ENCODE results near the gene NOS1AP. TPM values are rescaled to one million over a fixed set of nuclear protein-coding genes. Genes with fewer than 3 reads are reported as not detected.
"Not testable (repeated sequence)": the region's sequence is repeated elsewhere in the genome, so short reads cannot be mapped to it uniquely, and the experiment has no call there.

NOS1AP gene
- total RNA-seq (2014; rRNA removed; shearing (Covaris generic)) = 2.3 and 9.0 TPM in 2 replicates

DNA sequence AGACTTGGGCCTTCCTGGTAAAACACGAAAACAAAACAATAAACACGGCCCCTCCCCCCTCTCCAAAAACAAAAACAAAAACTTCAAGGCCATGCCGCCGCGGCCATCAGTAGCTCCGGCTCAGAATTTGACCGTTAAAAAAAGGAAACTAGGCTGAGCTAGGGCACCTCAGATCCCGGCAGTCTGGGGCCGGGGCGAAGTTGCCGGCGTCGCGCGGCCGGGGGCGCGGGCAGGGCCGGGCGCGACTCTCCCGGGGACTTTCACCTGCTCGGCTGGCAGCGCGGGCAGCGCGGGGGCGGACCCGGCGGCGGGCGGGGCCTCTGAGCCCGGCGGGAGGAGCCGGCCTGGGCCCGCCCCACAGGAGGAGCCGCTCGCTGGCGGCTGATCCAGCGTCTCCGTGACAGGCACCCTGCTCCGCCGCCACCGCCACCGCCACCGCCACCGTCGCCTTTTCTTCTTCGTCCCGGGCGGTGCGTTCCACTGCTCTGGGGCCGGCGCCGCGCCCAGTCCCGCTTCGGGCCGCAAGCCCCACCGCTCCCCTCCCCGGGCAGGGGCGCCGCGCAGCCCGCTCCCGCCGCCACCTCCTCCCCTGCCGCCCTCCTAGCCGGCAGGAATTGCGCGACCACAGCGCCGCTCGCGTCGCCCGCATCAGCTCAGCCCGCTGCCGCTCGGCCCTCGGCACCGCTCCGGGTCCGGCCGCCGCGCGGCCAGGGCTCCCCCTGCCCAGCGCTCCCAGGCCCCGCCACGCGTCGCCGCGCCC, at the start of gene NOS1AP:
TSS of gene NOS1AP (plus strand) at position 358 of the 760 bp plus-strand sequence. CDS start 487 bp downstream, outside the sequence.
- peak; percentile 89 for DNase-seq (ENCODE audit: low spot score)

DNA sequence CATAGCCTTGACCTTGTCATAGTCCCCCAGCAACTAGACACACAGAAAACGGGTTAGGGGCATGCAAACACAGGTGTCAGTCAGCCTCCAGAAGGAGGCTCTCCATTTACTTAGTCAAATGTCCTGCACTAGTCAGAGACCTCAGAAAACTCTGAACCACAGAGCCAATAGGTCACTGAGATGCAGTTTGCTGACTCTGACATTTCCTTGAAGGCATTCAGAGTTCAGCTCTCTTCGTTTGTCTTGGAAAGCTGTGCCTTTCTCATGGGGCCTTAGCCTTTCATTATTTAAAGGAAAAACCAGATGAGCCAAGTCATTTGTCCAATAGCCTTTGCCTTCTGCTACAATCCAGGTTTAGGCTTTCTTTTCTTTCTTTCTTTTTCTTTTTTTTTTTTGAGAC, 49.3 kb upstream of the NOS1AP start:
- DNase-seq (ENCODE audit: low spot score) = no peak

DNA sequence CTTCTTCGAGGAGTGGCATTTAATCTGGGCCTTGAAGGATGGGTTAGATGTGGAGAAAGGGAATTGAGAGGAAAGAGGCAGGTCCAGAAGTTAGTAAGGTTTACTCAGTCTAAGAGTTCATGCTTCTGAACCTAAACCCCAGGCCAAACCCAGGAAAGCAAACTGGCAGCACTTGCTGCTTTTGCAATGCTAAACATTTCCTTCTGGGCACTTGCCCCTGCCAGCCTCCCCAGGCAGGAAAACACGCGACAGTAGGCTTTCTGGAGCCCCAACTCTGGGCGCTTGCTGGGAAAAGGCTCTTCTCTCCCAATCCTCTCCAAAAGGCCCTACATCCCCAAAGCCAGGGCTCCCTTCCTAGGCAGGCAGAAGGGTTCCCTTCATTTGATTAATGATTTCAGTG, 48.4 kb upstream of the NOS1AP start:
- no peak for DNase-seq (ENCODE audit: low spot score)

DNA sequence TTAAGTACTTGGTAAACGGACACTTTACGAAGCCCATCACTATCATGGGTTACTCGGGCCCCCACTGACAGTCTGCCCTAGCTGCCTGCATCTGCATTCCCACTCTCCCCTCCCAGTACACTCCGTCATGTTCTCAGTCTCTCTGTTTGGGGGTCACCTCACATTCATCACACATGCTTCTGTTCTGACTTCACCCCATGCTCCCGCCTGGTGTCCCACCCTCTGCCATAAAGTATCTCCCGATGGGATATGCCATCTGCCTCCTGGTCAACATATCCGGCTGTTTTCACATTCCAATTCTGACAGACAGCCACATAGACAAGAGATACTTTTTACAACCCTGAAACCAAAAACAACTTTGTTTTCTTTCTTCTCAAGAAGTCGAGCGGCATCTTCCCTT, 46.9 kb upstream of the NOS1AP start:
- DNase-seq (ENCODE audit: low spot score) = no peak

DNA sequence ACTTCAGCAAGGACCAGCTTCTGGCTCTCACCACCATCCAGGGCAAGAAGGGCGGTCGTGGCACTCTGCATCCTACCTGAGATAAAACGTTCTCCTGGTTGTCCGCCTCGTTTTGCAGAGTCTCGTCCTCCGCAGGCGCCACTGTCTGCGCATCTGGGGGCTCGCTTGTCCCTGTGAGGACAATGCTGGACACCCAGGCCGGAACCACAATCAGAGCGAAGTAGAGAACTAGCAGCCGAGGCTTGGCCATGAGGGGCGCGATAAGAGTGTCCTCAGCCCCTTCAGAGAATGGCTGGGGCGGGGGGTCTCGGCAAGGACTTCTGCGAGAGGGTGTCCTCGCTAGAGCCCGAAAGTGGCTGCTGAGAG, 46.3 kb upstream of the NOS1AP start:
- no peak for DNase-seq (ENCODE audit: low spot score)

DNA sequence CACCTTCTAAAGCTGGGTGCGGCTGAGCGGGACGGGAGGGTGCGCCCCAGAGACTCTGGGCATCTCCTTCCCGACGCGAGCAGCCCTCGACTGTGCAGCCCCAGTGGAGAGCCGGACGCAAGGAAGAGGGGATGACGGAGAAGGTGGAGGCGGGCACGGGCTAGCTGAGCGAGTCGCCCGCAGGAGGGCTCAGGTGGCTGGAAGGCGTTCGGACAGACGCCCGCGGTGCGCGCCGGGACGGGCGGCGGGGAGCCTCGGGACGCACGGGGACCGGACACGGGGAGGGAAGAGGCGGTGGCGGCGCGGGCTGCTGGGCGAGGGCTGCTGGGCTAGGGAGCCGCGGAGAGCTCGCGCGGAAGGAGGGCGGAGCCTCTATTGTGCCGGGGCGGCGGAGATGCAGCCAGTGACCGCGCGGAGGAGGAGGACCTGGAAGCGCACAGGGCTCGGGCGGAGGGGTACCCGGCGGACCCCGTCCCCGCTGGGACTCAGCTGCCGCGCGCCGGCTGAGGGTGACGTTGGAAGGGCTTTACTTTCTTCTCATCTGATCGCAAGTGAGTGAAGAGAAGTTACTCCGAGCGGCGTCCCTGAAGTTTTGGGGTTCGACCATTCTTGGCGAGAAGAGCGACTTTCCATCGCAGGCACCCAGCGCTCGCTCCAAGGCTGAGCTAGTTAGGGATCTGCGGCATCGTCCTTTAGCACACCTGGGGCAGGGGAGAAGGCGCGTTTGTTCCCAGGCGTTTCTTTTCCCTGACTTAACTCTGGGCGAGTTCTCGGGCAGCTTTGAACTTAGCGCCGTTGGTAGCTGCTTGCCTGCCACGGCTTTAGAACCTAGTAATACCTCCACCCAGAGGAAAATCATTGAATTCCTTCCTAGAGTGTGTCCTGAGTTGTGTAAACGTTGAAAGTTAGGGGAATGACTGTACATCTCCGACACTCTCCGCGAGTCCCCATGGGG, 45.7 kb upstream of the NOS1AP start, which contains the start of gene OLFML2B:
TSS of gene OLFML2B (minus strand) at position 323 of the 955 bp plus-strand sequence. CDS start 439 bp downstream, outside the sequence.
- peak; percentile 70 for DNase-seq (ENCODE audit: low spot score)

DNA sequence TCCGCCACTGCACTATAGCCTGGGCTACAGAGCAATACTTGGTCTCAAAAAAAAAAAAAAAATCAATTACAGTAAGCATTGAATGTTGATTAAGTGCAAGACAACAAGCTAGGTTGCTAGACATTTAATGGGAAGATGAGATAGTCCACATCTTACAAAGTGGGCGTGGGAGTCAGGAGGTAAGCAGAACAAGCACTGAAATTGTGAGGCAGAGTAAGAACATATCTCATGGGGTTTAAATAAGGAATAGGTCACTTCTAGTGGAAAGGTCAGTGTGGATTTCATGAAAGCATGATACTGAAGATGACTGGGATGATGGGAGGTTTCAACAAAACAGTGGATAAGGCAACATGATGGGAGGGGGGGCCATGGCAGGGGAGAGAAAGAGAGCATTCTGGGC, 44.0 kb upstream of the NOS1AP start:
- no peak for DNase-seq (ENCODE audit: low spot score)

DNA sequence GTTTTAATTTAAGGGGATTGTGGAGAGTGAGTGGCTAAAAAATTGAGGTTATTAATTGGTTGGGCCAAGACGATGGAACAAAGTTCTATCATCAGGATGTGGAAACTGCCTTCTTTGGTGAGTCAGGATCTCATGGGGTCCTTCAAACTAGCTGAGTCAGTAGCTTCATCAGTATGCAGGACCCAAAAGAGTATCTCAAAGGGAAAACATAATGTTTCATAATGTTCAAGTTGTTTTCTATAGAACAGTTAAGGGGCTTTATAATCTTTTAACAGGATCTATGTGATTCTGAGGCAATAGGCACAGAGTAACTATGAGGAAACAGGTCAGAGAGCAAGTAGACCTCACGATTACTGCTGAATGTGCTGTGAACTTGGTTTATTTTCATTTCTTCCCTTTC, 42.6 kb upstream of the NOS1AP start:
- no peak for DNase-seq (ENCODE audit: low spot score)

DNA sequence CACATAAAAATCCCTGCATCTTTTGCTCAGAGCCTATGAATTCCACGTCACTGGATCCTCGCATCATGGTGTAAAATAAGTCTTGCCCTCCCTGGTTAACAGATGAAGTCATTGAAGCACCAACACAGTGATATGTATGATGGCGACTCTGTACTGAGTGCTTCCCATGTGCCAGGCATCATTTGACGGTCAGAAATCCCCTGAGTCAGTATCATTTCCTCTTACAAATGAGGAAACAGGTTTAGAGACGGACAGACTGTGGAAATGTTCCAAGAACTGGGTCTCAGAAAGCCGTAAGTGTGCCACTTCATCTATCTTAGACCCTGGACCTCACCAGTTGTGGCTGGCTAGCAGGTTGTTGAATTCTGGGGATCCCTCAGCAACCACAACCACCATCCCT, 40.8 kb upstream of the NOS1AP start:
- no peak for DNase-seq (ENCODE audit: low spot score)

DNA sequence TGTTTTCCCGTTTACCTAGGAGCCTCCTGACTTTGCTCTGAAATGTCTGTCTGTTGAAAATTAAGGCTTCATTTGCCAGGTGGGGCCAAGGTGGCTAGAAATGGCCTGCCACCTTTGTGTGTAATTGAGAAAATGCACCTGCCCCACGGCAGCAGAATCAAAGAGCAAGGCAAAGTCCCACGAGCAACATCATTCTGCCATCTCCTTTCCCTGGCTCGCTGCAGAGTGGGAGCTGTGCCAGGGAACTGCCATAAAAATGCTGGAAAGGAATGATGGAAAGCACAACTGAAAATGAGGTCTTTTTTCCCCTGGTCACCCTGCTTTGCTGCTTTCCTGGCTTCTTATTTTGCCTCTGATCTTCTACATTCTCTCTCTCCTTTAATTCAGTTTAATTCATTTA, 40.3 kb upstream of the NOS1AP start:
- DNase-seq (ENCODE audit: low spot score) = no peak

DNA sequence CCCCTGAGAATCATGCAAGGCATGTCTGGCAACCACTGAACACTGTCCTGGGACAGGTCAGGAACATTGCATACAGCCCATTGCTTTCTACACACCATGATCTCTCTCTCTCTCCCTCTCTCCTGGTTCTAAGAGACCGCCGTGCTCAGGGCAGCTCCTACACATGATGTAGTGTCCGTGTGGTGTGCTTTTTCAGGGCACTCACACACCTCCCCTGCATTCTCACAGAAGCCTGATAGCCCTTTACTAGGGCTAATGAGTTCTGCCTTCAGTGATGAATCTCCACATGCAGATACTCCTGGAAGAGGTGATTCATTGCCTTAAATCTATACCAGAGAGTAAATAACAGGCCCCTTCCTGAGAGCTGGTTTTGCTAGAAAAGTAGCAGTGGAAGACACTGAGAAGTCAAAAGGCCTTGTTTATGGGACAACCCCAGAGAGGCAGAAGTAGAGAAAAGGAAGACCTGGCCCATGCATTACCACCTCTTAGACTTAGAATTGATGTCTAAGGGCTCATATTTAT, 38.7 kb upstream of the NOS1AP start:
- no peak for DNase-seq (ENCODE audit: low spot score)

DNA sequence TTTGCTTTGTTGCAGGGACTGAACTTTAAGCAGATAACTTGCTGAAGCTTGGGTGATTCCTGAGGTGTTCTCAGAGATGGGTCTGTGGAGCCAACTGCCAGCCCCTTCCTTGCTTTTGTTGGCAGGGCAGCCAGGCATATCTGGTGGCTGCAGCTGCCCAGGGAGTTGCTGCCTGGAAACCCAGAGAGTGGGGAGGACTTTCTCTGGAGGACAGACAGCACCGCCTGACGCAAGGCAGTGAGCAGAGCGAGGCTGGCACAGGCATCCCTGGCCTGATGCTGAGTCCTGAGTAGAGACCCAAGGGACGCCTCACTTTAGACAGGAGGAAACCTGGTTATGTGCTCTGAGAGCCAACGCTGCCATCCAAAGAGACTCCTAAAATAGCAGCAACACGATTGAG, 36.1 kb upstream of the NOS1AP start:
- no peak for DNase-seq (ENCODE audit: low spot score)

DNA sequence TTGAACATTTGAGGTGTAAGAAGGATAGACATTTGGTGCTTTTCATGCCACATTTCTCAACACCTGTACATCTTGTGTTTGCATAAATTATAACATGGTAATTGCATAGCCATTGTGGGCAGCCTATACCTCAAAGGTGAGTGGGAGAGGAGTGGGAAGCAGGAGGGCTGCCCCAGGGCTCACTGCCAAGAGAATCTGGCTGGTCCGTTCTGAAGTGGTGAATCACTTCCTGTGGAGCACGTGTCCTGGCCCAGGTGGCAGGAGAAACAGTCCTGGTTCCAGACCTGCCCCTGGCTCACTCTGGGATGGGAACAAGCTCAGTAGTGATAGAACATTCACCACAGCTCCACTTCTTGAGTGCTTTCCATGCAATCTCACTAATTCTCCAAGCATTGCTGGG, 34.2 kb upstream of the NOS1AP start:
- DNase-seq (ENCODE audit: low spot score) = peak; percentile 33

DNA sequence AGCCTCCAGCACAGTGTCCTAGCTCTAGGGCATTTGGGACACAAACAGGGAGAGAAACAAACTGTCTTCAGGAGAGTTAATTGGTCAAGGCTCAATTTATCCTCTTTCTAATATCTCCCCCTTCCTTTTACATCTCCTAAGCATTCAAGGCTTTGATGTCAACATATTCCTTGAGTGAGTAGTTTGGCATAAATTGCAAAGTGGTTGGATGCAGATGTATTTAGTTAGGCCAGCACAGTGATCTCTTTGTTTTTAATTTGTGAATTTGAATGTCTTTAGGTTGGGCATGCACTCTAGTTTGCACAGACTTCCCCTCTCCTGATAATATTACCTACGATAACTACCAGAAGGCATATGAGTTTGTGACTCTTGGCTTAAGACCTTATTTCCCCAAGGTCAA, 33.3 kb upstream of the NOS1AP start:
- DNase-seq (ENCODE audit: low spot score) = no peak

DNA sequence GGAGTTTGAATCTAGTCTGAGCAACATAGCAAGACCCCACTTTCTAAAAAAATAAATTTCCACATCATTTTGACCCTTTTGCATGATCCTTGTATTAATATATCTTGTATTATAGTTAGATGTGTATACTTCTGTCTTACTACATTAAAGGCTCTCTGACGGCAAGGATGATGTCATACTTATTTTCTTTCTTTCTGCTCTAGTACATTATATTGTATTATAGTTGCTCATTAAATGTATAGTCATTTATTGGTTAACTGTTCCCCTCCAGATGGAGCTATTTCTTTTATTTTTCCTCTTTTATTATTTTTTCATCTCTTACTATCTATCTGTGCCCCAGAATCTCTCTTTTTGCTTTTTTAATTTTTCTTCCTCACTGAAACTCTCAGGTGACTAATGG, 30.9 kb upstream of the NOS1AP start:
- DNase-seq (ENCODE audit: low spot score) = no peak

DNA sequence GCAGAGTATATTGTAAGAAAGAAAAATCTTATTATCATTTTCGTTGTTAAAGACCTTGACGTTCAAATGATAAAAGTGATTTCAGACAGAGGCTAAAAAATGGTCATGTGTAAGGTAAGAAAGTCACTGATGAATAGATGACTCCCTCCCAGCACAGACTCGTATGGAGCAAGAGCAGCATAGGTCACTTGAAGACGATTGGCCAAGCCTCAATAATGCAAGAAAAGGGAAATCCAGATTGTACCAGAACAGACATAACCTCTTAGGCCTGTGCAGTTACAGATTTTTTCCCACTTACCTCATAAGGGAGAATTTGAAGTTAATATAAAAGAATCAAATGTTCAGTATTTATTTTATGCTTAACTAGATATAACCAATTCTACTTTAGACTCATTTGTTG, 29.5 kb upstream of the NOS1AP start:
- no peak for DNase-seq (ENCODE audit: low spot score)

DNA sequence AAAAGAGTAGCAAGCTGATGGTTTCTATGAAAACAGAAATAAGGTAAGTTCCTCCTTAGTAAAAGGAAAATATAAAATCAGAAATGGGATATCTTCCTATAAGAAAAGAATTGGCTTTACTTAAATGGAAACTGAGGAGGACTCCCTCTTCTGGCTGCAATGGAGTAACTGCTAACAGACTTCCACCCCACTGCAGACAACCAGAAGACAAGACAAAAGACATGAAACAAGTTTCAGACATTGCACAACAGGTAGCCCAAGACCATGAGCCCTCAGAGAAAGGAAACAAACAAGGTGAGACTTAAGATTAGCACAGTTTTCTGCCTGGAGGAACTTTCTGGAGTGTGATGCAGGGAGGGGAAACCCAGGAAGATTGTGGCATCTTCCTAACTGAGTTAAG, 28.8 kb upstream of the NOS1AP start:
- peak; percentile 41 for DNase-seq (ENCODE audit: low spot score)

DNA sequence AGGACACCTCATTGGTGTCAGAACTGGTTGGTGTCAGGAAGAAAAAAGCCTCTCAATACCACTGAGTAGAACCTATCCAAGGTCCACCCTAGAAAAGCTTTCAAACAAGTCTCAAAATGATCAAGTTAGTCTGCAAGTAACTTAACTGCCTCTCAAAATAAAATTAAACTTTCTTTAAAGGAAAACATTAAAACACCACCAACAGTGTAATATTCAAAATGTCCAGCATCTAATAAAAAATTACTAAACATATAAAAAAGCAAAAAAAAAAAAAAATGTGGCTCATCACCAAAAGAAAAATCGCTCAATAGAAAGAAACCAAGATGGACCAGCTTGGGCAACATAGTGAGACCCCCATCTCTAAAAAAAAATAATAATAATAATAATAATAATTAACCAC, 27.1 kb upstream of the NOS1AP start:
- DNase-seq (ENCODE audit: low spot score) = no peak

DNA sequence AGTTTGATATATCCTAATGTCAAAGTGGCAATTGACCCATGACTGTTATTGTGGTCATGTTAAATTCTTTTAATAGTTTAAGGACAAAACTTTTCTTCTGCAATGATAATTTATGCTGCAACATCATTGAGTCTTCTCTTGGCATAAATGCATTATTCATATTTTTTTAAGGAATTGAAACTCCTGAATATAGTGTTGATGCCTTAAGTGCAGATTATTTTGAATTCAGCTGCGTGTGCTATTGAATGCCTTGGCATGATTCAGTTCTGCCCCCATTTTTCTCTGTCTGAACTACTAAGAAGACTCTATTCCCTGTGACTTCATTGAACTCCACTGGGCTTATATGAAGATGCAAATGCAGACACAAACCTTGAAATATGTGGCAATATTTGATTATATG, 22.6 kb upstream of the NOS1AP start:
- DNase-seq (ENCODE audit: low spot score) = no peak

DNA sequence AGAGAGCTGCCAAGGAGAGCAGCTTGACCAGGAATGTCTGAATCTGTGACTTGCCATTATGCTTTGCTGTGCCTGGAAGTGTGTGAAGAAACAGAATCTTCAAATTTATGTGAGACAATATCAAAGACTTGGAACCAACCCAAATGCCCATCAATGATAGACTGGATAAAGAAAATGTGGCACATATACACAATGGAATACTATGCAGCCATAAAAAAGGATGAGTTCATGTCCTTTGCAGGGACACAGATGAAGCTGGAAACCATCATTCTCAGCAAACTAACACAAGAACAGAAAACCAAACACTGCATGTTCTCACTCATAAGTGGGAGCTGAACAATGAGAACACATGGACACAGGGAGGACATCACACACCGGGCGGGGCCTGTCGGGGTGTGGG, 15.5 kb upstream of the NOS1AP start:
- not testable (repeated sequence) for DNase-seq (ENCODE audit: low spot score)

DNA sequence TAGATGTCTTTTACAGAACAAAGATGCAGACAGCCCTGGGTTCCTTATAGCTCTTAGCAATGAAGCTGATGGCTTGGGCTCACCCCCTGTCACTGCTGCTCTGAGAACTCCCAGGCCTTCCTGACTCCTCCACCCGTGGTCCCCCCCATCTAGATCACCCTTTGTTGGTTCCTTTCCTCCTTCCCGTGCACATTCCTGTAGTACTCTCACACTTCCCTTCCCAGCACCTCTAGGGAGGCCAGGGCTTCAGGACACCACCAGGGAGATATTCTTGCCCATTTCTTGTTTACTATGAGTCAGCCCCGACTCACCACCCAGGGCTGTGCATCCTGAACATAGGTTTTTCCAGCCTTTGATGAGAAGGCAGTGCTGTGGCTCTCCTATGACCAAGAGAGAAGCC, 14.4 kb upstream of the NOS1AP start:
- peak; percentile 76 for DNase-seq (ENCODE audit: low spot score)

DNA sequence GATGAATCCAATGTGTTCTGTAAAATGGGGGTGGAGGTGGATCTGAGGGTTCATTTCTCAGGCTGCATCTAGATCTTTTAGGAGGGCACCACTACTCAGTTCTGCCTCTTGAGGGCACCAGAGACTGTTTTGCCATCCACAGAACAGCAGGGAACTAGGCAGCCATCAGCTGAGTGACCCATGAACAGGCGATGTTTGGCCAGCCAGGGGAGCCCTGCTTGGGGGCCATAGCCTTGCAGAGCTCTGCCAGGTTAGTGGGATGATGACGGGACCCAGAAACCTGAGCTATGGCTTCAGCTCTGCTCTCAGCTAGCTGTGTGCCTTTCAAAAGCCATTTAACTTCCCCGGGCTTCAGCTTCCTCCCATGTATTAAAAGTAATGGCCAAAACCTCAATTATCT, 13.4 kb upstream of the NOS1AP start:
- DNase-seq (ENCODE audit: low spot score) = peak; percentile 87
